ENCODE results near the gene CORIN.

GRCh38 chr4:47831026-47831679 lies 6.7 kb downstream of the CORIN start:
- TF ChIP-seq CTCF (IDR thresholded peaks at IDR 0.05) (no peak), POLR2AphosphoS5 (IDR thresholded peaks at IDR 0.05; ENCODE audit: low read depth, low read length) (no peak), GATA2 (CRISPR knock-in tag; IDR thresholded peaks at IDR 0.05) (no peak), EZH2phosphoT487 (IDR thresholded peaks at IDR 0.05; ENCODE audit: borderline replicate concordance, low read depth) (no peak), RAD21 (IDR thresholded peaks at IDR 0.05; ENCODE audit: low read length) (no peak), FOSL2 (IDR thresholded peaks at IDR 0.05; ENCODE audit: borderline replicate concordance, low read depth) (no peak), USF2 (IDR thresholded peaks at IDR 0.05; ENCODE audit: borderline replicate concordance, low read depth, low read length) (no peak), USF1 (IDR thresholded peaks at IDR 0.05; ENCODE audit: borderline replicate concordance, low read depth) (no peak), MAX (IDR thresholded peaks at IDR 0.05; ENCODE audit: low read depth) (no peak)

Measured in SK-N-SH (cell line).